ENCODE measurements around the gene ITPA.
A peak's percentile ranks its signal among the peaks of the same experiment; 100 is the strongest.

ITPA gene

GRCh38 chr20:3209257-3209945 is at the start of gene ITPA:
ITPA (plus strand) TSS chr20:3209498; CDS start chr20:3209552, 54 bp downstream.
- peak; percentile 51 for DNase-seq (ENCODE audit: low spot score)

GRCh38 chr20:3160418-3160817 is 48.9 kb upstream of the ITPA start:
- no peak for DNase-seq (ENCODE audit: low spot score)

GRCh38 chr20:3161316-3162079 is 47.8 kb upstream of the ITPA start:
- no peak for DNase-seq (ENCODE audit: low spot score)

- DNase-seq (ENCODE audit: low spot score), result no peak
Observed at GRCh38 chr20:3162080-3162611, 47.2 kb upstream of the ITPA start.

- DNase-seq (ENCODE audit: low spot score), result no peak
Observed at GRCh38 chr20:3163099-3164042, 45.9 kb upstream of the ITPA start.

GRCh38 chr20:3164043-3164762 is 45.1 kb upstream of the ITPA start:
- DNase-seq (ENCODE audit: low spot score), result no peak

- DNase-seq (ENCODE audit: low spot score), result no peak
Observed at GRCh38 chr20:3164763-3165410, 44.4 kb upstream of the ITPA start.

- DNase-seq (ENCODE audit: low spot score), result no peak
Observed at GRCh38 chr20:3165473-3166337, 43.6 kb upstream of the ITPA start.

GRCh38 chr20:3166338-3166912 is 42.9 kb upstream of the ITPA start:
- no peak for DNase-seq (ENCODE audit: low spot score)

- no peak for DNase-seq (ENCODE audit: low spot score)
Observed at GRCh38 chr20:3166913-3167342, 42.4 kb upstream of the ITPA start.

- DNase-seq (ENCODE audit: low spot score), result no peak
Observed at GRCh38 chr20:3167738-3168078, 41.6 kb upstream of the ITPA start.

GRCh38 chr20:3168079-3168828 is 41.0 kb upstream of the ITPA start:
- no peak for DNase-seq (ENCODE audit: low spot score)

- DNase-seq (ENCODE audit: low spot score), result no peak
Observed at GRCh38 chr20:3168829-3169590, 40.3 kb upstream of the ITPA start.

GRCh38 chr20:3171391-3172125 is 37.7 kb upstream of the ITPA start:
- DNase-seq (ENCODE audit: low spot score), result no peak

- DNase-seq (ENCODE audit: low spot score), result no peak
Observed at GRCh38 chr20:3172126-3172932, 37.0 kb upstream of the ITPA start.

GRCh38 chr20:3172933-3173609 is 36.2 kb upstream of the ITPA start, which contains the start of gene LZTS3:
LZTS3 (minus strand) TSS chr20:3173549; CDS start chr20:3167163, 6,386 bp downstream.
- peak; percentile 76 for DNase-seq (ENCODE audit: low spot score)

All from CD4-positive, alpha-beta T cell treated with Interleukin-6 at 100 ng/mL for 8 hours (primary cell).